ENCODE data around the gene BCL11B. TPM values are rescaled to one million over a fixed set of nuclear protein-coding genes. Genes with fewer than 3 reads are reported as not detected.

Gene BCL11B
- total RNA-seq, 6 experiments from 2014 or later: 0.06 to 0.14 (median 0.10) TPM; not detected in 2

- H3K27me3 Mint-ChIP-seq (ENCODE audit: insufficient read depth): peaks cover 8% of the 10 kb centered on the region
- DNase-seq: no peak
- no peaks in the 10 kb centered on the region for H3K4me1 Mint-ChIP-seq (ENCODE audit: low read depth)
- peaks cover 4% of the 10 kb centered on the region; the same call in 1 of the 2 replicates for H3K36me3 Mint-ChIP-seq (ENCODE audit: low read depth)
- H3K27ac Mint-ChIP-seq: no peak overlapping the region
- peaks cover 31% of the 10 kb centered on the region; the same call in 1 of the 2 replicates for H3K9me3 Mint-ChIP-seq
- no peak for TF ChIP-seq CTCF (IDR thresholded peaks at IDR 0.05)
- H3K4me3 Mint-ChIP-seq: no peak overlapping the region
These were observed 140.2 kb downstream of the BCL11B start for GRCh38 chr14:99131632-99132271.

GRCh38 chr14:99129998-99130397 is 142.0 kb downstream of the BCL11B start:
- Mint-ChIP-seq H3K36me3 (ENCODE audit: low read depth) (peaks cover 4% of the 10 kb centered on the region; the same call in 1 of the 2 replicates), H3K4me1 (ENCODE audit: low read depth) (no peaks in the 10 kb centered on the region), H3K9me3 (peaks cover 28% of the 10 kb centered on the region; the same call in 1 of the 2 replicates), H3K4me3 (no peak overlapping the region), H3K27me3 (ENCODE audit: insufficient read depth) (peaks cover 6% of the 10 kb centered on the region), H3K27ac (no peak overlapping the region)
- no peak for TF ChIP-seq CTCF (IDR thresholded peaks at IDR 0.05)
- no peak for DNase-seq

GRCh38 chr14:99129211-99129696 is 142.7 kb downstream of the BCL11B start:
- peaks cover 4% of the 10 kb centered on the region; the same call in 1 of the 2 replicates for H3K36me3 Mint-ChIP-seq (ENCODE audit: low read depth)
- no peak for DNase-seq
- TF ChIP-seq CTCF (IDR thresholded peaks at IDR 0.05): no peak
- H3K9me3 Mint-ChIP-seq: peaks cover 30% of the 10 kb centered on the region; the same call in 1 of the 2 replicates
- no peaks in the 10 kb centered on the region for H3K4me1 Mint-ChIP-seq (ENCODE audit: low read depth)
- no peak overlapping the region for H3K27ac Mint-ChIP-seq
- peaks cover 4% of the 10 kb centered on the region for H3K27me3 Mint-ChIP-seq (ENCODE audit: insufficient read depth)
- H3K4me3 Mint-ChIP-seq: no peak overlapping the region

- Mint-ChIP-seq H3K4me3 (no peak overlapping the region), H3K4me1 (ENCODE audit: low read depth) (no peaks in the 10 kb centered on the region), H3K36me3 (ENCODE audit: low read depth) (peaks cover 4% of the 10 kb centered on the region; the same call in 1 of the 2 replicates), H3K27me3 (ENCODE audit: insufficient read depth) (peaks cover 6% of the 10 kb centered on the region), H3K27ac (no peak overlapping the region), H3K9me3 (peaks cover 30% of the 10 kb centered on the region; the same call in 1 of the 2 replicates)
- TF ChIP-seq CTCF (IDR thresholded peaks at IDR 0.05): no peak
- no peak for DNase-seq
These were observed 143.8 kb downstream of the BCL11B start for GRCh38 chr14:99128185-99128584.

- TF ChIP-seq CTCF (IDR thresholded peaks at IDR 0.05): no peak
- peaks cover 30% of the 10 kb centered on the region; the same call in 1 of the 2 replicates for H3K9me3 Mint-ChIP-seq
- no peaks in the 10 kb centered on the region for H3K4me1 Mint-ChIP-seq (ENCODE audit: low read depth)
- peaks cover 4% of the 10 kb centered on the region; the same call in 1 of the 2 replicates for H3K36me3 Mint-ChIP-seq (ENCODE audit: low read depth)
- H3K4me3 Mint-ChIP-seq: no peak overlapping the region
- DNase-seq: no peak
- H3K27me3 Mint-ChIP-seq (ENCODE audit: insufficient read depth): peaks cover 3% of the 10 kb centered on the region
- H3K27ac Mint-ChIP-seq: no peak overlapping the region
These were observed 144.3 kb downstream of the BCL11B start for GRCh38 chr14:99127651-99128167.

Data from HFFc6 (cell line).